Measurements from ENCODE around the gene MYO1E. TPM values are rescaled to one million over a fixed set of nuclear protein-coding genes. Genes with fewer than 3 reads are reported as not detected.

The MYO1E gene
- total and polyA plus RNA-seq, 2 of the 8 experiments (the other 6 are each of a cell fraction or from before 2014, with no cell fraction given) = 19.6 to 142 TPM

- no peaks in the 10 kb centered on the region for H3K9me3 ChIP-seq (ENCODE audit: insufficient read depth in 2 of 2, low read depth in 1 of 2, low read length in 1 of 2)
- FAIRE-seq (no peak), DNase-seq (ENCODE audit: low read depth in 1 of 2, low spot score in 2 of 2) (no peak)
- ChIA-PET POLR2A (ENCODE audit: partially characterized antibody) (interaction anchor here (1.6 kb wide), 1 partner anchor 229 kb away, joined by 3 read pairs; no protein-coding TSS in a partner anchor), CTCF (ENCODE audit: partially characterized antibody) (interaction anchor here (2.1 kb wide), 1 partner anchor 26 kb away, joined by 7 read pairs; no protein-coding TSS in a partner anchor)
- no peaks in the 10 kb centered on the region; the same call in 1 of the 2 replicates for H3K79me1 ChIP-seq (ENCODE audit: low read depth, low read length)
- no peak overlapping the region for H2BK120ac ChIP-seq (replicated peaks; ENCODE audit: low read depth, low read length)
- H3K9ac ChIP-seq (replicated peaks in 1 of 4; ENCODE audit: extremely low read depth in 1 of 4, low read depth in 3 of 4, low read length in 3 of 4) = no peak overlapping the region
- no peak overlapping the region for H2AFZ ChIP-seq (ENCODE audit: low read length)
- H3K23ac ChIP-seq (ENCODE audit: insufficient read length) = no peak overlapping the region
- no peaks in the 10 kb centered on the region for H3K27me3 ChIP-seq (replicated peaks in 1 of 4; ENCODE audit: control insufficient read depth in 3 of 4, extremely low read depth in 1 of 4, insufficient read depth in 3 of 4, low read length in 3 of 4)
- peaks cover 0 to 7% (median 0%) of the 10 kb centered on the region in 4 experiments; a peak in 2 of 7 replicates for H3K4me1 ChIP-seq (replicated peaks in 1 of 4; ENCODE audit: control insufficient read depth in 3 of 4, insufficient read depth in 4 of 4, low read length in 3 of 4)
- peaks cover 6% of the 10 kb centered on the region in 2 experiments; a peak in 3 of 4 replicates for H3K79me2 ChIP-seq (ENCODE audit: control insufficient read depth in 1 of 2, insufficient read depth in 2 of 2, low read length in 2 of 2)
- 0 out of 2 replicates have a peak overlapping the region, but pooled peaks have one; percentile 36 for H4K8ac ChIP-seq (ENCODE audit: extremely low read depth, insufficient read depth, low read length)
- no peak overlapping the region for H3K27ac ChIP-seq (ENCODE audit: low read depth, low read length)
- no peak overlapping the region for H3K4me3 ChIP-seq (ENCODE audit: extremely low read depth in 1 of 4, insufficient read depth in 2 of 4, low read depth in 3 of 4, low read length in 4 of 4)
- no peak overlapping the region for H2BK5ac ChIP-seq (ENCODE audit: low read depth, low read length)
- no peak overlapping the region for H3K4ac ChIP-seq (replicated peaks; ENCODE audit: insufficient read length, low read depth, low read length)
- peaks cover 0 to 3% of the 10 kb centered on the region in 2 experiments for H4K20me1 ChIP-seq (replicated peaks in 1 of 2; ENCODE audit: control insufficient read depth in 1 of 2, insufficient read depth in 2 of 2, low read length in 2 of 2)
- no peak overlapping the region for H2AK5ac ChIP-seq (ENCODE audit: low read depth, low read length)
- H4K91ac ChIP-seq (replicated peaks; ENCODE audit: insufficient read length, low read length) = no peak overlapping the region
- no peak overlapping the region for H3K4me2 ChIP-seq (ENCODE audit: insufficient read depth in 1 of 2, low read depth in 2 of 2, low read length in 2 of 2)
- H2BK20ac ChIP-seq (ENCODE audit: low read length) = no peak overlapping the region
- H4K5ac ChIP-seq (ENCODE audit: insufficient read length, low read depth, low read length) = no peak overlapping the region
- H3K23me2 ChIP-seq (ENCODE audit: low read depth, low read length) = no peaks in the 10 kb centered on the region
- H2BK12ac ChIP-seq (ENCODE audit: low read depth, low read length) = no peak overlapping the region
- no peak overlapping the region for H3K14ac ChIP-seq (ENCODE audit: insufficient read length)
- H3K36me3 ChIP-seq (ENCODE audit: control insufficient read depth in 2 of 4, insufficient read depth in 4 of 4, low read length in 3 of 4) = peaks cover 0 to 5% (median 0%) of the 10 kb centered on the region in 4 experiments; a peak in 2 of 8 replicates
- no peak overlapping the region for H3K18ac ChIP-seq (ENCODE audit: extremely low read depth, low read length)
- H3K56ac ChIP-seq (replicated peaks; ENCODE audit: insufficient read length, low read depth, low read length) = no peak overlapping the region
- 96% methylated on average over 4 of the region's 4 CpGs; no CpG with 5 or more reads in 1 of the 2 experiments for WGBS, 2 experiments (ENCODE audit: extremely low coverage in 1 of 2, insufficient coverage in 1 of 2, insufficient read length in 1 of 2, insufficient replicate concordance in 2 of 2, low coverage in 1 of 2, low lambda C conversion rate in 2 of 2, missing lambda C conversion rate in 1 of 2)
- no peak overlapping the region for H2BK15ac ChIP-seq (ENCODE audit: low read length)
- TF ChIP-seq, protein P1, sequence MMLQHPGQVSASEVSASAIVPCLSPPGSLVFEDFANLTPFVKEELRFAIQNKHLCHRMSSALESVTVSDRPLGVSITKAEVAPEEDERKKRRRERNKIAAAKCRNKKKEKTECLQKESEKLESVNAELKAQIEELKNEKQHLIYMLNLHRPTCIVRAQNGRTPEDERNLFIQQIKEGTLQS (IDR thresholded peaks at IDR 0.05; ENCODE audit: insufficient read depth, low read depth, low read length) = no peak
- TF ChIP-seq SUZ12 (IDR thresholded peaks at IDR 0.05; ENCODE audit: low read length) = no peak
- no peak for TF ChIP-seq FOSL1 (IDR thresholded peaks at IDR 0.05; ENCODE audit: insufficient read depth, low read depth, low read length)
- TF ChIP-seq KDM1A (IDR thresholded peaks at IDR 0.05; ENCODE audit: borderline replicate concordance, low read length) = no peak
- TF ChIP-seq POLR2AphosphoS5 (IDR thresholded peaks at IDR 0.05; ENCODE audit: low read depth, low read length) = no peak
- TF ChIP-seq ATF2 (IDR thresholded peaks at IDR 0.05; ENCODE audit: low read length) = no peak
- no peak for TF ChIP-seq ZNF274 (IDR thresholded peaks at IDR 0.05; ENCODE audit: borderline replicate concordance, extremely low read depth, low read length)
- no peak for TF ChIP-seq BCL11A (IDR thresholded peaks at IDR 0.05; ENCODE audit: low read depth in 2 of 2, low read length in 2 of 2)
- no peak for TF ChIP-seq TAF7 (optimal IDR thresholded peaks at IDR 0.05; ENCODE audit: borderline replicate concordance, low read depth, low read length)
- TF ChIP-seq HDAC2 (IDR thresholded peaks at IDR 0.05; ENCODE audit: borderline replicate concordance in 1 of 2, low read depth in 2 of 2, low read length in 2 of 2) = no peak
- no peak for TF ChIP-seq CEBPB (IDR thresholded peaks at IDR 0.05; ENCODE audit: low read depth, low read length)
Measured at GRCh38 chr15:59273234-59273633, 99.4 kb downstream of the MYO1E start.
